ENCODE measurements around the gene PPP1R1A. TPM values are rescaled to one million over a fixed set of nuclear protein-coding genes. Genes with fewer than 3 reads are reported as not detected.

Gene PPP1R1A
- polyA plus RNA-seq, 1 donor: 17.2 TPM

- Histone ChIP-seq H3K27me3 (ENCODE audit: control insufficient read depth, insufficient read depth, low read length) (peaks cover 14% of the 10 kb centered on the region), H3K4me3 (ENCODE audit: low read length) (no peak overlapping the region), H3K4me1 (ENCODE audit: control insufficient read depth, insufficient read depth, low read length) (no peaks in the 10 kb centered on the region), H3K9me3 (ENCODE audit: control insufficient read depth, low read depth, low read length) (no peaks in the 10 kb centered on the region), H3K36me3 (ENCODE audit: control insufficient read depth, insufficient read depth, low read length) (no peaks in the 10 kb centered on the region), H3K27ac (ENCODE audit: low read length) (no peak overlapping the region)
- 50% methylated on average over 4 of the region's 5 CpGs for WGBS (ENCODE audit: insufficient coverage, low lambda C conversion rate)
- peak in 1 of 2 donors; percentile 5 for DNase-seq
These were observed 36.1 kb upstream of the PPP1R1A start for GRCh38 chr12:54624315-54625279.

- DNase-seq: no peak
- Histone ChIP-seq H3K27me3 (ENCODE audit: control insufficient read depth, insufficient read depth, low read length) (peaks cover 13% of the 10 kb centered on the region), H3K9me3 (ENCODE audit: control insufficient read depth, low read depth, low read length) (no peaks in the 10 kb centered on the region), H3K36me3 (ENCODE audit: control insufficient read depth, insufficient read depth, low read length) (no peaks in the 10 kb centered on the region), H3K27ac (ENCODE audit: low read length) (no peak overlapping the region), H3K4me3 (ENCODE audit: low read length) (no peak overlapping the region), H3K4me1 (ENCODE audit: control insufficient read depth, insufficient read depth, low read length) (no peaks in the 10 kb centered on the region)
These were observed 34.2 kb upstream of the PPP1R1A start for GRCh38 chr12:54622463-54623183.

- H3K36me3 ChIP-seq (ENCODE audit: control insufficient read depth, insufficient read depth, low read length): no peaks in the 10 kb centered on the region
- DNase-seq: no peak
- WGBS (ENCODE audit: insufficient coverage, low lambda C conversion rate): no CpG with 5 or more reads among the region's 6 CpGs
These were observed 28.6 kb upstream of the PPP1R1A start for GRCh38 chr12:54616933-54617680.

GRCh38 chr12:54612225-54612750, 23.8 kb upstream of the PPP1R1A start:
- Histone ChIP-seq H3K4me3 (ENCODE audit: low read length) (no peak overlapping the region), H3K27ac (ENCODE audit: low read length) (no peak overlapping the region), H3K36me3 (ENCODE audit: control insufficient read depth, insufficient read depth, low read length) (no peaks in the 10 kb centered on the region), H3K4me1 (ENCODE audit: control insufficient read depth, insufficient read depth, low read length) (no peaks in the 10 kb centered on the region), H3K27me3 (ENCODE audit: control insufficient read depth, insufficient read depth, low read length) (peaks cover 26% of the 10 kb centered on the region), H3K9me3 (ENCODE audit: control insufficient read depth, low read depth, low read length) (no peaks in the 10 kb centered on the region)
- no peak for DNase-seq
- no CpG with 5 or more reads among the region's 1 CpG for WGBS (ENCODE audit: insufficient coverage, low lambda C conversion rate)

More at GRCh38 chr12:54616933-54617680, 28.6 kb upstream of the PPP1R1A start:
- H3K4me1 ChIP-seq (ENCODE audit: control insufficient read depth, insufficient read depth, low read length): no peaks in the 10 kb centered on the region
- H3K27ac ChIP-seq (ENCODE audit: low read length): no peak overlapping the region
- peaks cover 19% of the 10 kb centered on the region for H3K27me3 ChIP-seq (ENCODE audit: control insufficient read depth, insufficient read depth, low read length)
- no peaks in the 10 kb centered on the region for H3K9me3 ChIP-seq (ENCODE audit: control insufficient read depth, low read depth, low read length)
- H3K4me3 ChIP-seq (ENCODE audit: low read length): no peak overlapping the region

GRCh38 chr12:54611715-54612149, 23.3 kb upstream of the PPP1R1A start:
- H3K27me3 ChIP-seq (ENCODE audit: control insufficient read depth, insufficient read depth, low read length): peaks cover 25% of the 10 kb centered on the region
- no CpG with 5 or more reads among the region's 3 CpGs for WGBS (ENCODE audit: insufficient coverage, low lambda C conversion rate)
- no peak overlapping the region for H3K27ac ChIP-seq (ENCODE audit: low read length)
- no peaks in the 10 kb centered on the region for H3K9me3 ChIP-seq (ENCODE audit: control insufficient read depth, low read depth, low read length)
- no peaks in the 10 kb centered on the region for H3K36me3 ChIP-seq (ENCODE audit: control insufficient read depth, insufficient read depth, low read length)
- no peak for DNase-seq
- no peak overlapping the region for H3K4me3 ChIP-seq (ENCODE audit: low read length)
- no peaks in the 10 kb centered on the region for H3K4me1 ChIP-seq (ENCODE audit: control insufficient read depth, insufficient read depth, low read length)

DNA sequence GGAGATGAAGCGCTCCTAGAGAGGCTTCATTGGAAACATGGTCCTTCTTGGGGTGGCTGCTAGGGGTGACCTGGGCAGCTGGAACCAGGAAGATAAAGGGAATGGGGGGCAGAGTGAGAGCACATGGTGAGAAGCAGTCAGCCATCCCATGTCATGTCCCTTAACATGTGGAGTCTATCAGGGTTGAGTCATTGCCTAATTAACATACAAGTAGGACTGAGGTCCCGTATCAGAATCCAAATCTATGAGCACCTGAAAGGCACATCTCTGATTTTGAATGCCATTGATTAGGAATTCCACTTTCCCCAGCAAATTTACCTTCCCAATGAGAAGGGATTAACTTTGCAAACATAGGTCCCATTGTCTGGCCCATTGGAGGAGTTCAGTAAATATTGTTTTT, 20.3 kb upstream of the PPP1R1A start:
- no peak overlapping the region for H3K27ac ChIP-seq (ENCODE audit: low read length)
- no peaks in the 10 kb centered on the region for H3K9me3 ChIP-seq (ENCODE audit: control insufficient read depth, low read depth, low read length)
- no peaks in the 10 kb centered on the region for H3K4me1 ChIP-seq (ENCODE audit: control insufficient read depth, insufficient read depth, low read length)
- no peaks in the 10 kb centered on the region for H3K36me3 ChIP-seq (ENCODE audit: control insufficient read depth, insufficient read depth, low read length)
- DNase-seq: no peak
- no peak overlapping the region for H3K4me3 ChIP-seq (ENCODE audit: low read length)
- no CpG with 5 or more reads among the region's 2 CpGs for WGBS (ENCODE audit: insufficient coverage, low lambda C conversion rate)
- peaks cover 10% of the 10 kb centered on the region for H3K27me3 ChIP-seq (ENCODE audit: control insufficient read depth, insufficient read depth, low read length)

DNA sequence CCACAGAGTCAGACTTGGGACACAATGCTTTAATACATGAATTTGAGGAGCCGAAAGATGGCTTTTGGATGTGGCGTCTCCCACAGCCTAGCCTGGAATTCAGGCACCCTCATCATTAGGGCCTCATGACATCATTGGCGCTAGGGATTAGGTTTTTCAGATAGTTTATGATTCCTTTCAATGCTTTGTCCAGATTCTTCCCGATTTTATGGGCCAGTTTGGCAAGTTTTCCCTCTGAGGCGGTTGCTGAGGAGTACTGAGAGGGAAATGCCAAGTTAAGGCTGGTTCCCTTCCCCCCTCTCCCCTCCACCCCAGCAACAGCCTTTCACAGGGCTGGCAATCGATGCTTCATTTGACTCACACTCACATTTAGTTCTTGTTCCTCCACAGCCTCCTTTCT, 19.7 kb upstream of the PPP1R1A start:
- Histone ChIP-seq H3K36me3 (ENCODE audit: control insufficient read depth, insufficient read depth, low read length) (no peaks in the 10 kb centered on the region), H3K4me1 (ENCODE audit: control insufficient read depth, insufficient read depth, low read length) (no peaks in the 10 kb centered on the region), H3K27me3 (ENCODE audit: control insufficient read depth, insufficient read depth, low read length) (peaks cover 10% of the 10 kb centered on the region), H3K4me3 (ENCODE audit: low read length) (no peak overlapping the region), H3K9me3 (ENCODE audit: control insufficient read depth, low read depth, low read length) (no peaks in the 10 kb centered on the region), H3K27ac (ENCODE audit: low read length) (no peak overlapping the region)
- 60% methylated on average over 1 of the region's 6 CpGs for WGBS (ENCODE audit: insufficient coverage, low lambda C conversion rate)
- no peak for DNase-seq

- H3K4me3 ChIP-seq (ENCODE audit: low read length): no peak overlapping the region
- no peaks in the 10 kb centered on the region for H3K9me3 ChIP-seq (ENCODE audit: control insufficient read depth, low read depth, low read length)
- no peaks in the 10 kb centered on the region for H3K36me3 ChIP-seq (ENCODE audit: control insufficient read depth, insufficient read depth, low read length)
- H3K27ac ChIP-seq (ENCODE audit: low read length): no peak overlapping the region
- no peaks in the 10 kb centered on the region for H3K4me1 ChIP-seq (ENCODE audit: control insufficient read depth, insufficient read depth, low read length)
- DNase-seq: no peak
- no CpG with 5 or more reads among the region's 4 CpGs for WGBS (ENCODE audit: insufficient coverage, low lambda C conversion rate)
- peaks cover 10% of the 10 kb centered on the region for H3K27me3 ChIP-seq (ENCODE audit: control insufficient read depth, insufficient read depth, low read length)
These were observed 18.1 kb upstream of the PPP1R1A start for GRCh38 chr12:54606556-54606955.

DNA sequence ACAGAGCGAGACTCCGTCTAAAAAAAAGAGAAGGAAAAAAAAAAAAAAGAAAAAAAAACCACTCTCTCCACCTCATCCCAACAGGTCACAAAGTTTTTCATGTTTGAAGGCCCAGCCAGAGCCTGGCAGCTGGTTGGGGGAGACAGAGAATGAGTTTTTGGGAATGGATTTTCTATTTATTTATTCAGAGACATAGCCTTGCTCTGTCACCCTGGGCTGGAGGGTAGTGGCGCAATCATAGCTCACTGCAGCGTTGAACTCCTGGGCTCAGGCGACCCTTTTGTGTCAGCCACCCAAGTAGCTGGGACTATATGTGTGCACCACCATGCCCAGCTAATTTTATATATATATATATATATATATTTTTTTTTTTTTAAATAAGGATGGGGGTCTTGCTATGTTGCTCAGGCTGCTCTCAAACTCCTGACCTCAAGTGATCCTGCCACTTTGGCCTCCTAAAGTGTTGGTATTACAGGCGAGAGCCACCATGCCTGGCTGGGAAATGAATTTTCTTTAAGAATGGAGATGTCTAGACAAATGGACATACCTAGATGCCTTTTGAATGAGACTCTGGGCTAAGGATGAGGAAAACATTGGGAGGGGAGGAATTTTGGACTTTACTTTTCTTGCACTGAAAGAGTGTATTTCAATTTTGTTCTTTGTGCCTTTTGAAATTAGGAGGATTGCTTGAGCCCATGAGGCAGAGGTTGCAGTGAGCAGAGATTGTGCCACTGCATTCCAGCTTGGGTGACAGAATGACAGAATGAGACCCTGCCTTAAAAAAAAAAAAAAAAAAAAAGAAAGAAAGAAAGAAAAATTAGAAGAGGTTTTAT, 16.9 kb upstream of the PPP1R1A start:
- H3K4me3 ChIP-seq (ENCODE audit: low read length): no peak overlapping the region
- no peak overlapping the region for H3K27ac ChIP-seq (ENCODE audit: low read length)
- no peak for DNase-seq
- no peaks in the 10 kb centered on the region for H3K4me1 ChIP-seq (ENCODE audit: control insufficient read depth, insufficient read depth, low read length)
- WGBS (ENCODE audit: insufficient coverage, low lambda C conversion rate): no CpG with 5 or more reads among the region's 6 CpGs
- H3K27me3 ChIP-seq (ENCODE audit: control insufficient read depth, insufficient read depth, low read length): peaks cover 10% of the 10 kb centered on the region
- no peaks in the 10 kb centered on the region for H3K9me3 ChIP-seq (ENCODE audit: control insufficient read depth, low read depth, low read length)
- no peaks in the 10 kb centered on the region for H3K36me3 ChIP-seq (ENCODE audit: control insufficient read depth, insufficient read depth, low read length)

All from large intestine (tissue), 3 donors.